Fibroblast of lung (primary cell): Measurements from ENCODE around the gene FTL.

Source experiments
- EZH2 ChIP-seq: IDR thresholded peaks from 2 replicates; pipeline ENCODE4 v1.5.1; 2012; ENCODE audit warnings: low read length, control low read depth, mild to moderate bottlenecking; ENCODE audit errors: missing control alignments
- TF ChIP-seq, protein P1 (sequence below), 2 donors: IDR thresholded peaks in 1 of 2; conservative IDR thresholded peaks in 1 of 2; 1 replicate in 1 of 2; 2 replicates in 1 of 2; pipeline ENCODE4 v1.5.1; 2011 to 2012; ENCODE audit warnings: low read length in 2 of 2, control low read depth in 1 of 2, inconsistent platforms in 1 of 2, low read depth in 1 of 2, mild to moderate bottlenecking in 1 of 2

DNA sequence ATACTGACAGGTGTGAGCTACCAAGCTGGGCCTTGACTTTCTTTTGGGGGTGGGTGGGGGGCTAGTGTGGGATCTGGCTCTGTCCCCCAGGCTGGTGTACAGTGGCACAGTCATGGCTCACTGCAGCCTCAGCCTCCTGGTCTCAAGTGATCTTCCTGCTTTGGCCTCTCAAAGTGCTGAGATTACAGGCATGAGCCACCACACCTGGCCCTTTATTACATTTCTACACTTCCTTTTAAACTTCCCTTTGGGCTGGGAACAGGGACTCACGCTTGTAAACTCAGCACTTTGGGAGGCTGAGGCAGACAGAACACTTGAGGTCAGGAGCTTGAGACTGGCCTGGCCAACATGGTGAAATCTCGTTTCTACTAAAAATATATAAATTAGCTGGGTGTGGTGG is 12.0 kb downstream of the FTL start:
- TF ChIP-seq, protein P1, sequence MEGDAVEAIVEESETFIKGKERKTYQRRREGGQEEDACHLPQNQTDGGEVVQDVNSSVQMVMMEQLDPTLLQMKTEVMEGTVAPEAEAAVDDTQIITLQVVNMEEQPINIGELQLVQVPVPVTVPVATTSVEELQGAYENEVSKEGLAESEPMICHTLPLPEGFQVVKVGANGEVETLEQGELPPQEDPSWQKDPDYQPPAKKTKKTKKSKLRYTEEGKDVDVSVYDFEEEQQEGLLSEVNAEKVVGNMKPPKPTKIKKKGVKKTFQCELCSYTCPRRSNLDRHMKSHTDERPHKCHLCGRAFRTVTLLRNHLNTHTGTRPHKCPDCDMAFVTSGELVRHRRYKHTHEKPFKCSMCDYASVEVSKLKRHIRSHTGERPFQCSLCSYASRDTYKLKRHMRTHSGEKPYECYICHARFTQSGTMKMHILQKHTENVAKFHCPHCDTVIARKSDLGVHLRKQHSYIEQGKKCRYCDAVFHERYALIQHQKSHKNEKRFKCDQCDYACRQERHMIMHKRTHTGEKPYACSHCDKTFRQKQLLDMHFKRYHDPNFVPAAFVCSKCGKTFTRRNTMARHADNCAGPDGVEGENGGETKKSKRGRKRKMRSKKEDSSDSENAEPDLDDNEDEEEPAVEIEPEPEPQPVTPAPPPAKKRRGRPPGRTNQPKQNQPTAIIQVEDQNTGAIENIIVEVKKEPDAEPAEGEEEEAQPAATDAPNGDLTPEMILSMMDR (conservative IDR thresholded peaks at IDR 0.05 in 1 of 2, IDR thresholded peaks at IDR 0.05 in 1 of 2; ENCODE audit: low read depth in 1 of 2, low read length in 2 of 2) = no peak
- TF ChIP-seq EZH2 = no peak
